GM21786 (cell line): ENCODE data around the gene IQCH.

Source experiments
- ATAC-seq: cut with Tn5 transposase; IDR thresholded peaks from one replicate; pipeline ENCODE4 v1.9.1; 2021; ENCODE audit not compliant: unreplicated experiment

The IQCH gene

GRCh38 chr15:67389975-67390374 lies 135.4 kb downstream of the IQCH start:
- ATAC-seq = no peak

GRCh38 chr15:67394873-67395639 lies 140.5 kb downstream of the IQCH start:
- ATAC-seq = no peak

DNA sequence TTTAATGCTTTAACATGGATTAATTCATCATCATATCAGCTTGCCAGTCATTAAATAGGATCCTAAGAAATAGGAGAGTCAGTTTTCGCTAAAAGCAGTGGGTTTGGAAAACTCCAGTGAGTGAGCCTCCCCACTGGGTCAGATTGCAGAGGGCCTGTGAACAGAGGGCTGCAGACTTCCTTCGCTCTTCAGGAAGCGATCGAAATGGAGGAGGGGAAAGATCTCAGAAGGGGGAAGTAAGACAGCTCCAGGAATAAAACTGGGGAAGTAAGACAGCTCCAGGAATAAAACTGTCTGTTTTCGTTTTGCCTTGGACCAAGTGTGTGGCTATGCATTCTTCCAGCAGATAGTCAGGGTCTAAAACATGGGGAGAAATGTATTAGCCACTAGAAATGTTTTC lies 141.5 kb downstream of the IQCH start:
- ATAC-seq = no peak

GRCh38 chr15:67397139-67397538 lies 142.6 kb downstream of the IQCH start:
- no peak for ATAC-seq

DNA sequence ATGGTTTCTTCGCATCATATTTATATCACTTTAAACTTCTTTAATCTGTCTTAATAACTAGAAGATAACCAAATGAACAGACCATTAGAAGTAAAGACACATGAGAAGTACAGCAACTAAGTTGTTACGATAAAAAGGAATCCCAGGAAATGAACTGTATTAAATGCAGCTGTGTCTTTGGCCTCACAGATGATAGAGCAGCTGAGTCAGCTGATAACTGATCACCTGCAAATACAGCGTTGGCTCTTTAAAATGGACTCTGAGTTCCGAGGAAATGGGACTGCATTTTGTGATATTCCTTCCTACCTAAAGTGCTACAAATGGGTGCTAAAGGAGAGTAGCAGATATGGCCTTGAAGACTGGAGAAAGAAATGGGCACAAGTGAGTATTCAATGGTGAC lies 145.3 kb downstream of the IQCH start:
- ATAC-seq = no peak

DNA sequence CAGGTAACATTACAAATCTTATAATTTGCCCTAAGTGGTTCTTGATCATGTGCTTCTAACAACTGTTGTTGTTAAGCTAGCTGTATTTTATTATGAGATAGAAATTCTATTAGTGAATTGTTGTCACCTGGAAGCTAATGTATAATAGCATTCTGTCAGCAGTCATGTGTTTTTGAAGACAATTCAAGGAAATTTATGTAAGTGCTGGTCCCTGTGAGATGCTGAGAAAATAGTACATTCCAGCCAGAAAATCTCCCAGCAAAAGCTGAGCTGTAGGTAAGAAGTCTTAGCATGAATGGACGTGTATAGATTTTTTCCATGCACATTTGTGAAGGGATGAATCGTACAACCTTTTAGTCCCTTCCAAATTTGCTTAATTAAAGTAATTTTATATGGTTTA lies 146.3 kb downstream of the IQCH start:
- no peak for ATAC-seq

DNA sequence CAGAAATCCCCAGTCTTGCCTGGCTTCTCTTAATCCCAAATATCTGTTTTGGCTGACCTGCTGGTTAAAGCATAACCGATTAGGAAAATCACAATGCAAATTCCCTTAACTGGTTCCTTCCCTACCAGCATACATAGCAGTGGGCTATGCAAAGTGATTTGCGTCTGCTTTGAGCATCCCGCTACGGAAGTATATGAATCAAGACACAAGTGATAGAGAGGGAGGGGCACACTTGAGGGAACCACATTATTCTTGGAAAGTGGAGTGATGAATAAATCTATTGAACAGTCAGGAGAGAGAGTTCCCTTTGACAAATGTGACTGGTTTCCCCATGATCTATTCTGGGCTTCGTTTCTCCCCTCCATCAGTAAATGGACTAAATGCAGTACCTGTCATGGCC lies 146.8 kb downstream of the IQCH start:
- no peak for ATAC-seq

- ATAC-seq = no peak
Observed at GRCh38 chr15:67403428-67404154, 149.0 kb downstream of the IQCH start.

GRCh38 chr15:67405208-67406191 lies 150.9 kb downstream of the IQCH start:
- ATAC-seq = no peak

GRCh38 chr15:67406257-67406861 lies 151.8 kb downstream of the IQCH start:
- ATAC-seq = no peak

- ATAC-seq = no peak
Observed at GRCh38 chr15:67407786-67408185, 153.2 kb downstream of the IQCH start.

DNA sequence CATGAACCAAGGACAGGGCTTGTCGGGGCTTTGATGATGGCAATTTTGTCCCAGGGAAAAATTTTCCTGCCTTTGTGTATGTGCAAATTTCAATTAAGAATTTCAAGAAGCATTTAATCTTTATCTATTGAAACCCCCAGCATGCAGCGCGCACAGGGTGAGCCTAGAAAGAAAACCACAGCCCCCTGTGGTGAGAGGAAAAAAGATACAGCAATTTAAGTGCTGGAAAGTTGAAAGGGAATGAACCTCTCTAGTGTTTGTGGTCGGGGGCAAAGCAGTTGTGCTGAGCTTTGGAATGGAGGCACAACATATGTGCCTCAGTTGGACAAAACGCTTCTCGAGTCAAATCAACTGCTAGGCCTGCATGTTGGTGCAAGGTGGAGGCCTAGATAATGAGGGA lies 154.6 kb downstream of the IQCH start:
- ATAC-seq = no peak

GRCh38 chr15:67411486-67411885 lies 156.9 kb downstream of the IQCH start:
- ATAC-seq = no peak

GRCh38 chr15:67413770-67414390 lies 159.3 kb downstream of the IQCH start:
- ATAC-seq = no peak

- no peak for ATAC-seq
Observed at GRCh38 chr15:67415181-67415580, 160.6 kb downstream of the IQCH start.

DNA sequence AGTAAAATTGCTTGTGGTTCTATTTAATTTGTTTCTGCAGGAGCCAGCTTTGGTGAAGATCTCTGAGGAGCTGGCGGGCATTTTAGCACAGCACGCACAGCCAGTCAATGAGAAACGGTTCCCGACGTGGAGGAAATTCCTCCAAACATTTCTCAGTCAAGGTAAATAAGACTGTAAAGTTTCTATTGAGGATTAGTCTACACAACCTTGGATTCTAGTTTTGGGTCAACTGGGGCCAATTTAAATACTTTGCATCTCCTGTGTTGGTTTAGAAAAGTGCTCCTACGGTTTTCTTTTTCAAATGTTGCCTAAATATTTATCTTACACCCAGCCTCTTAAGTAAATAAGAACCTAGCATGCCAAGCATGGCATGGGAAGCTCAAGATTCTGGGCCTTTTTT lies 162.3 kb downstream of the IQCH start:
- no peak for ATAC-seq

GRCh38 chr15:67419705-67420104 lies 165.1 kb downstream of the IQCH start:
- no peak for ATAC-seq

DNA sequence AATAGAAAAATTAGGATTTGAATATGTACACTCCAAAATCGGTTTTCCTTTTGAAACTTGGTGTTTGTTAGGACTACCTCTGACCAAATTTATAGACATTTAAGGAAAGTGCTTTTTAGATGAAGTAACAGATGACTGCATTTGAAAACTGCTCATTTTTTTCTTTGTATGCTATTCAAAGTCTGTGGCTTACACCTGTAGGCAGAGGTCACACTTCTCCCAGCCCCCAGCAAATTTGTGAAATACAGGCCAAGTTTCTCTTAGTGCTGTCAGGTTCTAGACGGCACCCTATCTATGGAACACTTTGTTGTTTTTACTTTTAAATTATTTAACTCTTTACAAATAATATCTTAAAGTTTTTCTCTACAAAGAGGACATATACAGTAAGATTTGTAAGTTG lies 165.6 kb downstream of the IQCH start:
- ATAC-seq = no peak

GRCh38 chr15:67421105-67421504 lies 166.5 kb downstream of the IQCH start:
- ATAC-seq = no peak

- no peak for ATAC-seq
Observed at GRCh38 chr15:67422296-67422695, 167.7 kb downstream of the IQCH start.
